Suppressor macrophage (primary cell): ENCODE results near the gene CNTNAP4.

ENCODE experiments used
- DNase-seq, 4 experiments: peaks; one replicate each; pipeline ENCODE4 v3.0.0-alpha.2; 2020 to 2022

CNTNAP4 gene

DNA sequence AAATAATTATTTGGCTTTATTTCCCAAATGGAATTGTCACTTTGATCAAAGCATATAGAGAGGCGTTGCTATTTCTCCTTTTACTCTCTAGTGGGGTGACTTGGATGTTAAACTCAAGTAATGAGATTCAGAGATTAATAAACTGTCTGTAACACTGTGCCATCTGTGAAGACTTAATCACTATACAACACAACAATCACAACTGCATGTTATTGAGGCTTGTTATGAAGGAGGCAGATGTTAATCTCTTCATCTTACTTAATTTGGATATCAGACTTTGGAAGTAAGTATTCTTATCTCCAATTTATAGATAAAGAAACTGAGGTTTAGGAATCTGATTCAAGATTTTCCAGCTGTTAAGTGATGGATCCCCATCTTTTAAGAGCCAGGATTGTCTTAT is 132.5 kb downstream of the CNTNAP4 start:
- DNase-seq, result no peak

DNA sequence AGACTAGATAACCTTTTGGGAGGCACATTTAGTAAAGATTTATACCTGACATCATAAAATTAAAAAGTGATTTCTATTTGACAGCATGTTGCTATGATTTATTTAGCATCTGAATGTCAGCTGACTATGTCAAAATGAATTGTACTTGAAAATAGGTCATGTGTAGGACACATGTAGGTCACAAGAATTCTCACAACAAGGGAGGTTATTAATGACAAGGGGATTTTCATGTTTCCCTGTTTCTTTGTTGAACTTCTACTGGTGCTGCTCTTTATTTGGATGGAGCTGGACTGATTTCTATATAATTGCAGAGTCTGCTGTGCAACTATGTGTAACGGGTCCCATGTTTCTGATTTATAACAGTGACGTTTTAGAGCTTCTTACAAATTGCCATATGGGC is 144.4 kb downstream of the CNTNAP4 start:
- DNase-seq, result no peak

DNA sequence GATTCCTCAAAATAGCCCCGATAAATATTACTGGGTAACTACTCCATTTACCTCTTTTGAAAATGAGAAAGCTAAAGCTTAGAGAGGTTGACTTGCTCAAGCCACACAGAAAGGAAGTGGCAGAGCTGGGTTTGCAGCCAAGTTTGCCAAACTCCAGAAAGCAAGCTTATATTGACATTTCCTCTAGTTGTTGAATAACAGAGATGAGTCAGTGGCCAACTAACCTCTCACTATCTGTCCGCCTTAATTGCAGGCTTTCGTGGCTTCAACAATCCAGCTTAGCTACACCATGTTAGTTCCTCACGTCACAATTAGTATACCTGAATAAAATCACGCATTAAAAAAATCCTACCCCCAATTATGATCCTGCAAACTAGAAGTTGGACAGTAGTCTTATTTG is 151.7 kb downstream of the CNTNAP4 start:
- no peak for DNase-seq

DNA sequence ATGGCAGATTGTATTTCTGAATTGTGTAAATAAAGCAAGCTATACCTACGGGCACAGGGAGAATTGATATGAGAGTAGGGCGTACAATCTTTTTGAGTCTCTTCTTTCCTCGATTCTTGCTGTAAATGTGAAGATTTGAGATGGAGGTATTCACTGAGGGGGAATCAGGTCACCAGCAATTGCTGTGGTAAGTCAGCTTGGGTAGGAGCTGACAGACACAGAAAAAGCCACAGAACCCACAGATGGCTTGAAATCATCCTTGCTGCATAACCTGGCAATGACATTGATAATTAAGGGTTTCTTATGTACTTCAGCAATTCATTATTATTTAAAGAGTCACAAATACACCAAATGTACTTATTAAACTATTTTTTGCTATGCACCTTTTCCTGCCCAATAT is 164.2 kb downstream of the CNTNAP4 start:
- DNase-seq, result no peak

DNA sequence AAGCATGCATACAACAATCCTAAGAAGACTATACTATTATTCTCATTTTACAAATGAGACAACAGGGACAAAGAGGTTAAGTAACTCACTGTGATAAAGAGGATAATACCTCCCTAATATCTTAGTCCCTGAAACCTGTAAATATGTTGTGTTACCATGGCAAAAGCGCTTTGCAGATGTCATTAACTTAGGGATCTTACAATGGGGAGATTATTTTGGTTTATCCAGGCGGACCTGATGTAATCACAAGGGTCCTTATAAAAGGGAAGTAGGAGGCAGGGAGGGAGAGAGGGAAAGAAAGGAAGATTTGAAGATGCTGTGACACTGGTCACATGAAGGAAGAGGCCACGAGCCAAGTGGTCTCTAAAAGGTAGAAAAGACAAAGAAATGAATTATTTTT is 164.7 kb downstream of the CNTNAP4 start:
- no peak for DNase-seq

DNA sequence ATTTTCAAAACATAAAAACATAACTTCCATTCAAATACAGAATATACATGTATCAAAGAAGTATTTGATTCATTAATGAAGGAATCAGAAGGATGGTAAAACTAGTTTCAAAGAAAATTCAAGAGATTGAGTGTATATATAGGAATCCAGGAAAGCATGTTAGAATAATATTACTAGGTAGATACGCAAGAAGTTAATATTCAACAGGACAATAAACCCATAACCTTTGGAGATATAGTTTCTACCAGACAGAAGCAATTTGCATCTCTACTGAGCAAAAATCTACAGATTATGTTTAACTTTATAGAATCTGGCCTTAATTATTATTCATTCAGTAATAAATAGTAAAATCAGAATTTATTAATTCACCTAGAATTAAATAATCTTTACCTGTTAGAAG is 166.8 kb downstream of the CNTNAP4 start:
- DNase-seq, result no peak

DNA sequence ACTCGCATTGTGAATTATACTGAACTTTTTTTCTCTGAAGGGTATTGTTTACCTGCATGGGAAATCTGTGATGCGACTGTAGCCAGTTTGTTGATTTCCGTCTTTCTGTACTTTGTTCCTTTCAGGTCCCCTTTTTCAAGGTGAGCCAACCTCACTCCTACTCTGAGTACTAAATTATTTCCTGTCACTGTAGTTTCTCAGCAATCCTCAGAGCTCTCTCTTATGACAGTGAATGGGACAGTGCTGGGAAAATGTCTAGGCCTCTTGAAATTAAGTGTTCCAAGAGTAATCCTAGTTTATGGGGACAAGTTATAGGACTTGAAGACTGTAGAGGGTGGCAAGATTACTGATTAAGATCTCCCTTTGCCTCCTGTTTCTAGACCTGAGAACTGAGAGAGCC is 167.6 kb downstream of the CNTNAP4 start:
- DNase-seq, result no peak

DNA sequence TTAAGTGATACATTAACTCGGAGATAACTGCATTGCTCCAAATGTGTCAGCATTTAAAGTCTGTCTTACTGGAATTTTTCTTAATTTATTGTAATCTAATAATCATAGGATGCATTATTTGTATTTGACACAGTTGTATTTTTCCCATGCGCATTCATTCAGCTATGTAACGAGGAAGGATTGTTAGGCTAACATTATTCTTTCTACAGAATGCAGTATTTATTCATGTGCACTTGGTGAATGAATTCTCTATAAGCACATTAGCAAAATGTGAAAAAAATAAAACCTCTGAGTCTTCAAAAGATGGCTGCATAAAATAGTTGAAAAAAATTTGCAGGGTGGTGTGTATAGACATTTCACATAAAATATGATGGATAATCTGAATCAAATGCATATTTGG is 168.6 kb downstream of the CNTNAP4 start:
- no peak for DNase-seq

DNA sequence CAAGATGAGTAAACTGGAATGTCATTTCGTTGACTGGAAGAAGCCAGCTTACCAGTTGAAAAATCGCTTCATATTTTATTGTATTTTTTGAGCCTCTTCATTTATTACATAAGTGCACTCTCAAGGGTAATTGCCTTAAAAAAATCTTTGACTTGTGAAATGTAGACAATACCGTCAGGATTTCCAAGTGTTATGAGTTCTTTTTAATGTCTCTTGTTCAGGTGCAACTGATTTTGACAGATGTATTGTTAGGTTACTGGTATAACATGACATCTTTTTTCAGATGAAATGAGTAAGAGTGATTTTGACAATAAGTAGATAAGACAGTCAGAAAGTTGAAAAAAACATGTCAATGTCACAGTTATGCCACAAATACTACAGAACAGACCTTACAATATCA is 169.1 kb downstream of the CNTNAP4 start:
- DNase-seq, result no peak

DNA sequence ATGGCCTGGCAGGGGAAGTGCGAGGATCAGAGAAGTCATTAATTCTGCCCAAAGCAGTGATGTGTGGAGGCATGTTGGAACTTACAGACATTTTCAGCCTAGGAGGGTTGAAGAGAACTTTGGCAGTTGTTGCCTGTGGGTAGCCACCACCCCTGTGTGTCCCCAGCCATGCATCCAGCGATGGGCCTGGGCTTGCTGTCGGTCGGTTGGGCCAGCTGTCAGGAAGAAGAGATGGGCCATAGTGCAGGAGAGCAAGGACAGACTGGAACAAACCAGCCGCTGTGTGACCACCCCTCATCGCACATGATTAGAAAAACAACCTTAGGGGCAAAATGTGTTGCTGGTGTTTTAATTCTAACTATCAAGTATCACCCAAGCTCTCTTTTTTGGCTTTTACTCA is 173.7 kb downstream of the CNTNAP4 start:
- DNase-seq, result no peak

DNA sequence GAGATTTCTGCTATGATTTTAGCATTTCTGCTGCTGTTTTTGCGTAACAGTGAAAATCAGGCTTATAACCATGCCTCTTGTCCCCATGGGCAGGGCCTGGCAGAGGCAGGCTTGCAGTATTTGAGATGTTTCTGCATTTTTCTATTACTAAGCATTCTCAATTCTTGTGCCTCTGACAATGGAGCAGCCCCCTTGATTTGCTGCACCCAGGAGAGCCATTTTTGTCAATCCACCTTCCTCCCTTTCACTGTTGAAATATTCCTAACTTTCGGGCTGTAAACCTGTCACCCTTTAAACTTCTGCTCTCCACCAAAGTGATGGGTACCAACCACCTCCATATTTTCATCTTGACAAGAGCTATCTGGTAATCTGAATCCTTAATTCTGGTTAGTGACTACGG is 178.1 kb downstream of the CNTNAP4 start:
- DNase-seq, result no peak

DNA sequence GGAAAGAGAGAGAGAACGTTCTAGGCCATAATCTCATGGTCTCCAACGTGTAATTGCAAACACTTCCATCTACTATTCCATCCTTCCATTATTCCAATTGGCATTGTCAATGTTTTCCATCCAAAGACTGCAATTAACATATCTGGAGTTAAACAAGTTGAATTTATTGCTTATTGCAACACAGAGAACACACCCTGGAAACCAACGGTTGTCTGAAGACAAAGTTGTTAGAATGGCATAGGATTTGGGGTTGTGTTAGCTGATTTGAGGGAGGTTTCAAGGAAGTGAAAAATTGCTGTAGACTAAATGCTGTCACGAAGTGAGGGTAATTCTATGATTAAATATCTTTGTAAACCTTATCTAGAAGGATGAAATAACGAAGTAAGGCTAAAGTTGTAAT is 178.8 kb downstream of the CNTNAP4 start:
- no peak for DNase-seq

DNA sequence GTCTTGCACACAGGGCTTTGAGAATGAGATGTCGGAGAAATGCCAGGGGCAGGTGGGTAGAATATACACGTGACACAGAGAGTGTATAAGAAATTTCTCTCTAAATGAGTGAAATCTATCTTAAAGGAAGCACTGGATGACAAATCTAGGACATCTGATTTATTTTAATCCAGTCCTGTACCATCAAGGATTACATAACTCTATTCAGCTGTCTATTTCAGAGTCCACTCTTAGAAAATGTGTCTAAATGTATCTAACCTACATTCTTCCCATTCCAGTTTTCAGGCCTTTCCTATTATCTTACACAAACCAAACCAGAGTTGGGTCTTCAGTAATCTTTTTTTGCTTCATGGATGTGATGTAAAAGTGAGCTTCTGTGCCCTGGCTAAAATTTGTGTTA is 181.9 kb downstream of the CNTNAP4 start:
- DNase-seq, result no peak

DNA sequence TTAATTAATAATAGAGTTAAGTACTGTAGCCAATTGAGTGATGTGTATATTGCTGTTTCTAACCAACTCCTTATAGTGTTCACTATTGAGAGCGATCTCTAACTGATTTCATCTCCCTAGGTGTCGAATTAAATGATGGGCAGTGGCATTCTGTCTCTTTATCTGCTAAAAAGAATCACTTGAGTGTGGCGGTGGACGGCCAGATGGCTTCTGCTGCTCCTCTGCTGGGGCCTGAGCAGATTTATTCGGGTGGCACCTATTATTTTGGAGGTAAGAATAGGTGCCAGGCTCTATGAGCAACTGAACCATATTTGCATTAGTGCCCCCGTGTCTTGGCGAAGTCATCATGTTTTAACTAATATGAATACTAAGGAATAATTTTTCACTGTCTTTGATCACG is 184.6 kb downstream of the CNTNAP4 start:
- no peak for DNase-seq

DNA sequence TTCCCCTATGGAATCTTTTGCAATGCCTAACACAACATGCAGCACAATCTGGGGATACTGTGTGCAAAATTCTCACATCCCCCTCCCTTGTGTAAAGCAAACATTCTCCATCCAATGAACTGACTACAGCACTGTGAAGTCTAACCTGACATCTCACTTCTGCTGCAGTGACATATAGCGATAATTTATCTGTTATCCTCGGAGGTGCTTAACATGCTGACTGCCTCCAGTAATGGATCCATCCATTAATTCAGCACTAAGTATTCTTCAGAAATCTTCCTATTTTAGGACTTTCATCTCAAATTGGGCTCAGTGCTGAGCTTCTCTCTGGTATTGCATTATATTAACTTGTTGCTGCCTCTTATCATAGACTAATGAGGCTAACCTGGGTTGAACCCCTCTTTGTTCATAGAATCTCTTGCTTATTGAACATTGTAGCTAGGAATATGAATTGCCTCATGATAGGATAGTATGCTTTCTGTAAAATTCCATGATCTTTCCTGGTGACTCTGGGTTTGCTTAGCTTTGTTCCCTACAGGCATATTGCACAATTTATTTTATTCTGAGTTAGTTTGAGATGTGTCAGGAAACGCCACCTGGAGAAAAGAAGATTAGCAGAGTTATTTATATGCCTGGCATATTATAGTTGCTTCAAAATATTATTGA is 187.9 kb downstream of the CNTNAP4 start:
- no peak for DNase-seq

DNA sequence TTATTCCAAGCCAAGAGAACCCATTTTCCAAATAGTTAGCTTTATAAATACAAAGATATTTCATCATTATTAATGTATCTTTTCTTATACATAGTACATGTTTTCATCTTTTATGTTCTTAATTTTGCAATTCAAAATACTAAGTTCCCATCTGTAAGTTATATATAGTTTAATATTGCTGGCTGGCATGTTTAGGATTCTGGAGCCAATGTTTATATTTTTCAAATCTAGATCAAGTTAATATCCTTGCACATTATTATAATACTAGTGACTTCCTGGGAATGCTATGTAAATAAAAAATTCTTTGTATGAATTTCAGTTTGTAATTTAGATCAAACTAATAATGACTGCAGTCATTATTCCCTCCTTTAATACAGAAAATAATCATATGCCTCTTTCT is 189.7 kb downstream of the CNTNAP4 start:
- DNase-seq, result no peak

DNA sequence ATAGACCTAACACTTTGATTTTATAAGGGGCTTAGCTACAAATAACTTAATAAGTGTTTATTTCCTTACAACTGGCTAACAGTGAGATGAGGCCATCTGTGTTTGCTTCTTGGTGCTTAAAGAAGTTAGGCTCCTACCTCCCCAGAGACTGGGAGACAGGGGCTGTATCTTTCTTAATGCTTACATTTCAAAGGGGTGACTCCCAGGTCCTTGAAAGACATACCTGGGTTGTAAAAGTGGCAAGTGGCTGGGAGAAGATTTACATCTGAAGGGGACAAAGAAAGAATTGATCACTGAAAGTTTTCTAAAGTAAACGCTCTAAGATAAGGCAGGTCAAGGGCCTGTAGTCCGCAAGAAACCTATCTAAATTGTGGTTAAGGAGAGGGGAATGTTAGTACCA is 196.8 kb downstream of the CNTNAP4 start:
- DNase-seq, result no peak

DNA sequence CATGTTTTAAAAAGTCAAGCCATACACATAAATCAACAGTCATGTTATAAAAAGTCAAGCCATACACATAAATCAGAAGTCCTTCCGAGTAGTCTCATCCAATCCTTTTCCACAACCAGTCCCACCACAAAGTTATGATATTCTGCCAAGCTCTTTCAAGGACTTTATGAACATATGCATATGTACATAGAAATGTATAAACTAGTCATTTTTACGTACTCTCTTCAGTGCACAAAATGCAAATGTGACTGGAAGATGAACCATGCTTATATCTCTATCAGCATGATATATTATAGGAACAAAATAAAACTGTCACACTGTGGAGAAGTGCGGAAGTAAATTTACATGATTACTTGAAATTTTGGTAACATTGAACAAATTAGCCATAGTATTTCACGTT is 200.9 kb downstream of the CNTNAP4 start:
- no peak for DNase-seq

DNA sequence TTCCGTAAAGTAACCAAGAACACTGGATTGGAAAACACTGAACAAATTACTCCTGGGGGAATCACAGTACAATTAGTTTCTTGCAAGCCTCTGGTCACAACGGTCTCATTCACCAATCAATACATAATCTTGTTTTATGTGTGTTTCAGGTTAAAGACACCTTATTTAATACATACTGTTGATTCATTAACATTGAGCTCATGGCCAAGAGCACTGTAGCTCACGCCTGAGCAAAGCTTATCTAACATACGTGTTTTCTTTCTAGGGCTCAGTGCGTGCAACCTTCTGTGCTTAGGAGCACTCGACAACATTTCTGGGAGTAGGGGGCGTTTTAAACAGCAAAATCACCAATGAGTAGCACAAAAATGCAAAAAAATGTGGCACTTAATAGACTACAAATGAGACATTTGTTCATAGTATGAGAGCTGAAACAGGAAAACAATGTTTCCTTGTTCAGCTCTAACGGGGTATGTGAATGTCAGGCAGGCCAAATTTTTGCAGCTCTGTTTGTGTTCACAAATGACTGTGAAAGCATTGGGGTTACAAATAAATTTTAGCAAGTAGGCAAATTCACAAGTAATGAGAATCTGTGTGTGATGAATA is 206.2 kb downstream of the CNTNAP4 start:
- no peak for DNase-seq

DNA sequence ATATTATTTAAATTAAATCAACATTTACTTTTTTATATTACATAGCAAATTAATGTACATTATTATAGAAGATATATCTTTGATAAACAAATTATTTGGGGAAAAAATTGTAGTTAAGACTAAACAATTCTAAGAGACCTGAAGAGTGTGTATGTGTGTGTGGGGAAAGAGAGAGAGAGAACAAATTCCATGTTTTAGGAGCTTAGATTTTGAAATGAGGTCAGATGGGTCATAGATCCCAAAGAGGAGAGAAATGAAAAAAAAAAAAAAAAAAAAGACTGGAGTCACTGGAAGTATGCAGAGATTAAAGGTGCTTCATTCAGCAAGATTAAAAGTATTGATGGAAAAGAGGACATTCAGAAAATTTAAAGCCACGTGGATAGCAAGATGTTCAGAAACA is 206.8 kb downstream of the CNTNAP4 start:
- no peak for DNase-seq

DNA sequence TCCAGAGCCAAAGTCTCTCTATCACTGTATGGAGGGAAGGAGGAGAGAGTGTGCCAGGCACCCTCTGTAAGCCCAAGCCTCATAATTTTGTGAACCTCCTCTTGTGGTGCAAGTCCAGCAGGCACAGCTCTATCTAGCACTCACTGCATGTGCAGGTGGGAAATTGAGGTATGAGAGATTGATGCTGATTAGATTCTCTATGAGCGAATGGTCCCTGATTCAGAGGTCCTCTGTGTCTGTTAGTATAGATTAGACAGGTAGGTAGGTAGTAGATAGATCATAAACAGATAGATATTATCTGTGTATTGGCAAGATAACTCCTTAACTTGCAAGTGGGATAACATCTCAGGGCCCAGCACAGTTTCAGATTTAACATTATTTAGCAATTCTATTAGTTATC is 209.5 kb downstream of the CNTNAP4 start:
- DNase-seq, result no peak

DNA sequence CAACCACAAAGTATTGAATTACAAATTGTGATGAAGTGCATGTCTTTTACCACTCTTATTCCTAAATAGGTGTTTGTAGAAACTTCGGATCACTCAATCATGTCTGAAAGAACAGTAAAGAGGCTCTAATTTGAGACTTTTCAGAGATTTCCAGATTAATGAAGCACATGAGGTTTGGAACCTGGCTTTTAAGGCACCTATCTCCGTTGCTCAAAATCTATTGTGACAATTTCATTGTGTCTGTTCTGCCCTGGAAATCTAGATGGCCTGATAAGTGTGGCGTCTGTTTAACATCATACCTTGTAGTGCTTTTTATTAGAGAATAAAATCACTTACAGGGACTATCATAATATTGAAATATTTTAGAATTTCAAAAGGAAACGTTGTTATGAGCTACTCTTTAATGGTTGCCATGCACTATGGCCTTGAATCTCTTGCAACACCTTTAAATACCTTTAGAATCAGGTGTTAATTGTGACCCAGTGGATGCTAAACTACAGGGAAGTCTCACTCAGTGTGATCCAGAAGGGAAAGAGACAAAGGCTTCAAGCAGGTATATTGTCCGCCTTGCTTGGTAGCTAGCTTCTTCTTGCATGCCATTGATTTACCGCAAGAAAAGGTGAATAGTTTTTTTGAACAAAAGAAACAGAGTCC is 210.3 kb downstream of the CNTNAP4 start:
- DNase-seq, result no peak

DNA sequence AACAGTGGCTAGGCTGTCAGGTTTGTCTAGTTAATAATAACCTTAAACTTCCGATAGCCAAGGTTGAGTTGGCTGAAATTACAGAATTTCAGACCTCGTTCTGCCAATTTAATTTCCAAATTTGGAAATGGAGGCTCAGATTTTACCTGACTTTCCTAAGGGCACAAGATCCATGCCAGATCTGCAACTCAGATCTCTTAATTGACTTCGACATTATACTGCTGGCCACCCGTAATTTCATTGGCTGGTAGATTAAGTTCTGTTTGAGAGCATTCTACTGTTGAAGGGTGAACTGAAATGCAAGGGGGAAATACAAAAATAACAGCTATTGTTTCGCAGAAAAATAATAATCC is 210.8 kb downstream of the CNTNAP4 start:
- no peak for DNase-seq

DNA sequence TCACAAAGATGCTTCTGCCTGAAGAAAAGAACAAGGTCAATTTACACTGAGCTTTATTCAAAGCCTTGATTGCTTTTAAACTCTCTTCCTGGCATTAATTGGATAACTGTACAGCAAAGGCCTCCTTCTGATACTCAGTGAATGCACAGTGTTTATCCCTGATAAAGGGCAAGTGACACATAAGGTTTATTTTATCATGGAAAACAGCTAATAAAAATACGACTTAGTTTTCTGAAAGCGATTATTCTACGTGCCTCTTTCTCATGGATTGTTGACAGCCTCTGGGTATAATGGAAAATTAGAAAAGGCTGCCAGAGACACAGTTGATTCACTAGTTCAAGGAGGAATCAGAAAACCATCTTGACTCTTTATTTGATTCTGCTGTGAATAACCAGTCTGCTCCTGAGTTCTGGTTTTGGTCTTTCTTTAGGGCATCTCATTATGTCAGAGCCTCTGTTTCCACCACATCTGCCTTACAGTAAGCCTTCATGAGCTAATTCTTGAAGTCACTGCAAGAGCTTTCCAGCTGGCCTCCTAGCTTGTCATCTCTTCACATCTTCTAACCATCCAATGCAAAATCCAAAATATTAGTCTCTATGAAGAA is 212.9 kb downstream of the CNTNAP4 start:
- no peak for DNase-seq
